SIG-M5 (cell line): ENCODE data around the gene CWC27.

Experiments
- DNase-seq: peaks from one replicate; lab custom pipeline; 2025; lab: John Stamatoyannopoulos, UW

The CWC27 gene

GRCh38 chr5:64768358-64769312 is at the start of gene CWC27, which contains the start of gene SREK1IP1:
TSS of gene CWC27 (plus strand) at chr5:64768930. CDS start at chr5:64769147, 217 bp downstream.
TSS of gene SREK1IP1 (minus strand) at chr5:64768691. CDS start at chr5:64768517, 174 bp downstream.
- DNase-seq: peak; percentile 76

- no peak for DNase-seq
Measured at GRCh38 chr5:64722588-64722987, 46.1 kb upstream of the CWC27 start.

- DNase-seq: no peak
Measured at GRCh38 chr5:64727150-64727549, 41.6 kb upstream of the CWC27 start.

GRCh38 chr5:64742411-64742810 is 26.3 kb upstream of the CWC27 start:
- DNase-seq: no peak

GRCh38 chr5:64742821-64743220 is 25.9 kb upstream of the CWC27 start:
- no peak for DNase-seq

GRCh38 chr5:64744914-64745313 is 23.8 kb upstream of the CWC27 start:
- DNase-seq: no peak

- no peak for DNase-seq
Measured at GRCh38 chr5:64746446-64746845, 22.3 kb upstream of the CWC27 start.

GRCh38 chr5:64749385-64749784 is 19.3 kb upstream of the CWC27 start:
- DNase-seq: no peak

- no peak for DNase-seq
Measured at GRCh38 chr5:64754066-64754465, 14.7 kb upstream of the CWC27 start.

DNA sequence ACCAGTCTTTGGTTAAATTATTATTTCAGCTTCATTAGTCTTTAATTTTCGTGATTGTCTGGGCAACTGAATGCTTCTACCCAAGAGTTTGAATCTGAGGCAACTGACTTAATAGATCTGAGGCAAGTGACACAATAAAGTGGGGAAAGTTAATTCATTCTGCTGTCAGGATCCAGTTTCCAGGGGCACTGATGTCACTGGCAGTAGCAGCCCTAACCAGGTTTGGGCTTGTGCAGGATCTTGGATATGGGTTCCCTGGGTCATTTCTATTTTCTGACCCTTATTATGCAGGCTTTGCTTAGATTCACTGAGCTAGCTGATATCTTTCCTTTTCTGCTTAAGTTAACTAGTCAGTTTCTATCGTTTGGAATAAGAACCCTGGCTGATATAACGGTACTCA is 9.8 kb upstream of the CWC27 start:
- DNase-seq: no peak

- no peak for DNase-seq
Measured at GRCh38 chr5:64759960-64760660, 8.6 kb upstream of the CWC27 start.

DNA sequence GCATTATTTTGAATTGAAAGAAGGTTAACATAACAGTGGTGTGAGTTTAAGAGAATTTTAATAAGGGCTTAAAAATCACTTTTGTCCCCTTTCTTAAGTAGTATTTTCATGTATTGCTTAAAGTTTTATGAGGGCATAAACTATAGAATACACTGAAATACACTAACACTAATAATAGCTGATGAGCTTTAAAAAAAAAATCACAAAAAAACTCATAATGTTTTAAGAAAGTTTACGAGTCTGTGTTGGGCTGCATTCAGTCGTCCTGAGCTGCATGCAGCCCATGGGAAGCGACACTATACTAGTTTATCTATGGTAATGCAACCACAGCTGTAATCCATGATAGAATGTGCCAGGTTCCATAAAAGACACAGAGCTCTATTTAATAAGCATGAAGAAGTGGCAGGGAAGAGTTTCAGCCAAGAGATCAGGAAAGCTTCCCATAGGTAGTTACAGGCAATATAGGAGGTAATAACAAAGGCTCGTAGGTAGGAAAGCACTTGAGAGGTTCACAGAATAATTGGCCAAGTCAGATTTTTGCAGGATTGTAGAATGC is 4.7 kb upstream of the CWC27 start:
- no peak for DNase-seq

DNA sequence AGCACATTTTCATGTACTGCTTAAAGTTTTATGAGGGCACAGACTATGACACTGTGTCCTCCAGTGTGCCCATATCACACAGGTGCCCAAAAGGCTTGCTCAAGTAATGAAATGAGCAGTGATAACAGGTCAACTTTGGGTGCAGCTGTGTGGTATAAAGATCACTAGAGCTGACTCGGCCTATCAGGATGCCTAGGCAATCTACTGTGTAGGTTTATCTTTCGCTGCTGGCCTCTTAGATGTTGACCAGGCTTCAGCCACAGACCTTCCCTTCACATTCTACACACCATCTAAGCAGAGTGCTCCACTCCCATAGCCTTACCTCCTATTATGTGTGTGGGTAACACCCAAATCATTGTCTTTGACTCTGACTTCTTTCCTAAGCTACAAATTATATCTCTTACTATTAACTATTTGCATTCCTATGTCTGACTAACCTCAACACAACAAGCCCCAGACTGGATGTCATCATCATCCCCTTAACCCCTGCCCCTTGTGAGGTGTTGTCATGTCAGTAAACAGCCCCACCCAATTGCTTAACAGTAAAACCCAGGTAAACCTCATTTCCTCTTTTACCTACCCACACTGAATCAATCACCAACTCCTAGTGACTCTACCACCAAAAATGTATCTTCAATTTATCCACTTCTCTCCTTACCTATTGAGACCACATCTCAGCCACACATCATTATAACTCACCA is 2.8 kb upstream of the CWC27 start:
- DNase-seq: no peak

DNA sequence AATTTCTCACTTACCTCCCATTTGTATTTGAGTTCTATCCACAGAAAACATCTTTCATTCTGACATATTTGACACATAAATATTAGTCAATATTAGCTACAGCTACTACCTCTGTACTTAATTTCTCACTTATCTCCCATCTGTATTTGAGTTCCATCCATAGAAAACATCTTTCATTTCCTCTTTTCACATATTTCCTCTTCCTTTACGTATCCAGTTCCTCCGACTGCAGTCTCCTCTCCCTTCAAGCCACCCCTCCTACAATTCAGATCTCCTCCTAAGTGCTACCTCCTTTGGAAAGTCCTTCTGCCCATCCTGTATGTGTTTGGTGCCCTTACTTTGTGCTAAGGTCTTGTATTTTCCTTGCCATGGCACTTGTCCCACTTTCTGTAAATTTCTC is 1.8 kb upstream of the CWC27 start:
- no peak for DNase-seq

DNA sequence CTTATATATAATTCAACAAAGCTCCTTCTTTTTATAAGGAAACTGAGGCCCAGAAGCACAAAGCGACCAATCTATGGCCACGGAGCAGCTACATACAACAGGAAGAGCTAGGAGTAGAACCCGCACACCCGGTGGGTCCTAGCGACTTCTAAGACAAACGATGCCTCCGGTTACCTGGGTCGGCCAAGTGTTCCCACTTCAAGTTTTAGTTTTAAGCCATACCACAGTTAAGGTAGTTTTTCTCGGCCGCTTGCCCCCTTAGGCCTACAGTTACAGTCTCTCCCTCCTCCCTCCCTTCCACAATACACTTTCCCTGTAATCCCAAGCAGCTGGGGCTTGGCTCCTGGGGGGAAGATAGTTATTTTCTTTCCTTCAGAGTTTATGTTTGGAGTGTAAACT is 772 bp upstream of the CWC27 start:
- no peak for DNase-seq

DNA sequence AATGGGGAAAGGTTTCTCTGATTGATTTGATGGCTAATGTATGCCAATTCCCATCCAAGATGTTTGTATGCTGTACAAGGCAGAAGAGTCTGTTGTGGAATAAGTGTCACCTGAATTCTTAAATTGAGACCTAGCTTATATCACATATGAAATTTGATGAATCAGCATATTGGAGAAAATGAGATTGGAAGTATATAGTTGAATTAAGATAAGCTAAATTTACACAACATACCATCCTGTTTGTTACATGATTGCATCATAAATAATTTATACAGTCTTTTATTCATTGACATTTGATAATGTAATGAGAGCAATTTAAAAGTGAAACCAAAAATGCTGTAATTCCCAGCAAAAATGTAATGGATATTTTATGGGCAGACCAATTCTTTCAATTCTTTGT is 1.1 kb downstream of the CWC27 start:
- no peak for DNase-seq

DNA sequence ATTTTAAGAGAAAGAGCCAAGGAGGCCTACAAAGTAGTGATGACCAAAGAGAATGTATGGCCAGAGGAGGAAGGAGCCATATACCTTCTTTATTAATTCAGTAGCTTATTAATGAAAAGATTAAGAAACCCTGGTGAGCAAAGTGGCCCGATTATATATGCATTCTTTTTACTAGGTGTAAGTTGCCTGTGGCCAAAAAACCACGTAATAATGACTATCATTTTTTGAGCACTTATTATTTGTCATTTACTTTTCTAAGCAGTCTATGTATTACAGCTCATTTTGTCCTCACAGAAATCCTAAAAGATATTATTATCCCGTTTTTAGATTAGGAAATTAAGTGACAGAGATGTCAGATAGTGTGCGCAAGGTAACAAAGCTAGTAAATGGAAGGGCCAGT is 3.0 kb downstream of the CWC27 start:
- DNase-seq: no peak

GRCh38 chr5:64773533-64773932 is 4.8 kb downstream of the CWC27 start:
- DNase-seq: peak; percentile 50

GRCh38 chr5:64775291-64775690 is 6.6 kb downstream of the CWC27 start:
- DNase-seq: peak; percentile 52

- peak; percentile 12 for DNase-seq
Measured at GRCh38 chr5:64784451-64785025, 15.8 kb downstream of the CWC27 start.

DNA sequence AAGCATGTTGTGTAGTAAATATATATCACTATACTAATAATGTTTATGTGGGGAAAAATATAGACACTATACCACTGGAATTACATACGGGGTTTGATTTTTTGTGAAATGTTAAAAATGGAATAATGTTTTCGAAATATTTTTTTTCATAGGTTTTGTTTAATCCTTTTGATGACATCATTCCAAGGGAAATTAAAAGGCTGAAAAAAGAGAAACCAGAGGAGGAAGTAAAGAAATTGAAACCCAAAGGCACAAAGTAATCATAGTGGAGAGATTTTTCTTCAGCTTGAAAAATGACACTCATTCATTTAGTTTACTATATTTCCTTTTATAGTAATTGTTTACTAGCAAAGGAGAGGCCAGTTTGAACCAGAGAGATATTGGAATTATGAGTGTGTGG is 17.6 kb downstream of the CWC27 start:
- no peak for DNase-seq

- no peak for DNase-seq
Measured at GRCh38 chr5:64788156-64788555, 19.4 kb downstream of the CWC27 start.
